WTC11 (cell line): Measurements from ENCODE around the gene PAIP2. TPM values are rescaled to one million over a fixed set of nuclear protein-coding genes. Genes with fewer than 3 reads are reported as not detected.
A peak's percentile ranks its signal among the peaks of the same experiment; 100 is the strongest.

Experiments used
- ATAC-seq: fragments of 200-7000 bp; cut with Tn5 transposase; 2 replicates; pipeline ENCODE4 v1.10.0; 2021; ENCODE audit warnings: mild to moderate bottlenecking, moderate library complexity
- CTCF ChIA-PET: fragments of 300-600 bp; sonication (Branson Sonifier 250); formaldehyde crosslinking; loops from one replicate; lab custom pipeline; 2021; ENCODE audit warnings: antibody characterized with exemption; lab: Charles Lee
- POLR2A ChIA-PET: fragments of 350-600 bp; sonication (Branson Sonifier 250); formaldehyde crosslinking; loops from one replicate; lab custom pipeline; 2021; ENCODE audit warnings: antibody characterized with exemption; lab: Charles Lee
- DNase-seq: peaks from one replicate; pipeline ENCODE4 v3.0.0; 2021; ENCODE audit warnings: low spot score
- H3K27ac Mint-ChIP-seq: 2 replicates; pipeline ENCODE4 v1.8.0; 2021; ENCODE audit warnings: mixed read lengths
- H3K27me3 Mint-ChIP-seq: 2 replicates; pipeline ENCODE4 v1.8.0; 2021; ENCODE audit warnings: low read depth, mild to moderate bottlenecking, moderate library complexity, mixed read lengths
- H3K36me3 Mint-ChIP-seq: 2 replicates; pipeline ENCODE4 v1.8.0; 2021; ENCODE audit warnings: mixed read lengths
- H3K4me1 Mint-ChIP-seq: 2 replicates; pipeline ENCODE4 v1.8.0; 2022; ENCODE audit warnings: mixed read lengths
- H3K4me3 Mint-ChIP-seq: 2 replicates; pipeline ENCODE4 v1.8.0; 2021; ENCODE audit warnings: mild to moderate bottlenecking, moderate library complexity, mixed read lengths
- H3K9me3 Mint-ChIP-seq: 2 replicates; pipeline ENCODE4 v1.8.0; 2021; ENCODE audit warnings: mixed read lengths
- JUN ChIP-seq: sonication (generic); formaldehyde crosslinking; IDR thresholded peaks from 2 replicates; pipeline ENCODE4 v1.8.0; 2023; ENCODE audit warnings: mild to moderate bottlenecking, missing genetic modification reagents
- KAT7 ChIP-seq: sonication (generic); formaldehyde crosslinking; IDR thresholded peaks from 2 replicates; pipeline ENCODE4 v1.8.1; 2023; ENCODE audit warnings: missing genetic modification reagents, mild to moderate bottlenecking, borderline replicate concordance
- MYBL2 ChIP-seq: sonication (generic); formaldehyde crosslinking; IDR thresholded peaks from 2 replicates; pipeline ENCODE4 v1.8.1; 2023; ENCODE audit warnings: mild to moderate bottlenecking, moderate library complexity, missing genetic modification reagents
- SP1 ChIP-seq: sonication (generic); formaldehyde crosslinking; conservative IDR thresholded peaks from 2 replicates; pipeline ENCODE4 v1.8.1; 2022; ENCODE audit warnings: missing genetic modification reagents
- TEAD1 ChIP-seq: sonication (generic); formaldehyde crosslinking; IDR thresholded peaks from 2 replicates; pipeline ENCODE4 v1.8.0; 2022; ENCODE audit warnings: mild to moderate bottlenecking, missing genetic modification reagents
- ZNF317 ChIP-seq: sonication (generic); formaldehyde crosslinking; IDR thresholded peaks from 2 replicates; pipeline ENCODE4 v1.8.1; 2023; ENCODE audit warnings: low read depth, mild to moderate bottlenecking, moderate library complexity, missing genetic modification reagents, borderline replicate concordance
- ZNF671 ChIP-seq: fragments of 250-450 bp; sonication (Bioruptor Pico); IDR thresholded peaks from 2 replicates; pipeline ENCODE4 v1.8.0; 2021; ENCODE audit warnings: mild to moderate bottlenecking
- total RNA-seq: library from RNA; stranded (reverse); gene quantifications from 3 replicates; pipeline ENCODE4 v1.2.3, GENCODE V29; 2021
- TF ChIP-seq, protein P1 (sequence below): sonication (generic); formaldehyde crosslinking; IDR thresholded peaks from 2 replicates; pipeline ENCODE4 v1.8.1; 2023; ENCODE audit warnings: mild to moderate bottlenecking, missing genetic modification reagents, moderate library complexity
- TF ChIP-seq, protein P2 (sequence below): sonication (generic); formaldehyde crosslinking; IDR thresholded peaks from 2 replicates; pipeline ENCODE4 v1.8.1; 2022; ENCODE audit warnings: low read depth, missing genetic modification reagents, borderline replicate concordance
- TF ChIP-seq, protein P3 (sequence below): sonication (generic); formaldehyde crosslinking; IDR thresholded peaks from 2 replicates; pipeline ENCODE4 v1.8.1; 2022; ENCODE audit warnings: mild to moderate bottlenecking, moderate library complexity, missing genetic modification reagents
- TF ChIP-seq, protein P4 (sequence below): sonication (generic); formaldehyde crosslinking; IDR thresholded peaks from 2 replicates; pipeline ENCODE4 v1.8.1; 2023; ENCODE audit warnings: mild to moderate bottlenecking, missing genetic modification reagents, moderate library complexity
- TF ChIP-seq, protein P5 (sequence below): sonication (generic); formaldehyde crosslinking; IDR thresholded peaks from 2 replicates; pipeline ENCODE4 v1.8.1; 2023; ENCODE audit warnings: mild to moderate bottlenecking, moderate library complexity, missing genetic modification reagents
- TF ChIP-seq, protein P6 (sequence below): fragments of 250-450 bp; sonication (Bioruptor Pico); IDR thresholded peaks from 2 replicates; pipeline ENCODE4 v1.9.0; 2021; ENCODE audit warnings: moderate library complexity, mild to moderate bottlenecking, inconsistent platforms, borderline replicate concordance
- TF ChIP-seq, protein P7 (sequence below): sonication (generic); formaldehyde crosslinking; IDR thresholded peaks from 2 replicates; pipeline ENCODE4 v1.8.0; 2022; ENCODE audit warnings: mild to moderate bottlenecking, missing genetic modification reagents
- TF ChIP-seq, protein P8 (sequence below): sonication (generic); formaldehyde crosslinking; conservative IDR thresholded peaks from 2 replicates; pipeline ENCODE4 v1.8.1; 2023; ENCODE audit warnings: mild to moderate bottlenecking, low read depth, missing genetic modification reagents, moderate library complexity
- TF ChIP-seq, protein P9 (sequence below): sonication (generic); formaldehyde crosslinking; IDR thresholded peaks from 2 replicates; pipeline ENCODE4 v1.8.0; 2022; ENCODE audit warnings: mild to moderate bottlenecking, missing genetic modification reagents
- TF ChIP-seq, protein P10 (sequence below): sonication (generic); formaldehyde crosslinking; IDR thresholded peaks from 2 replicates; pipeline ENCODE4 v1.8.0; 2023; ENCODE audit warnings: mild to moderate bottlenecking, missing genetic modification reagents

Gene PAIP2
- total RNA-seq, 1 experiment from 2014 or later = 126 TPM

DNA sequence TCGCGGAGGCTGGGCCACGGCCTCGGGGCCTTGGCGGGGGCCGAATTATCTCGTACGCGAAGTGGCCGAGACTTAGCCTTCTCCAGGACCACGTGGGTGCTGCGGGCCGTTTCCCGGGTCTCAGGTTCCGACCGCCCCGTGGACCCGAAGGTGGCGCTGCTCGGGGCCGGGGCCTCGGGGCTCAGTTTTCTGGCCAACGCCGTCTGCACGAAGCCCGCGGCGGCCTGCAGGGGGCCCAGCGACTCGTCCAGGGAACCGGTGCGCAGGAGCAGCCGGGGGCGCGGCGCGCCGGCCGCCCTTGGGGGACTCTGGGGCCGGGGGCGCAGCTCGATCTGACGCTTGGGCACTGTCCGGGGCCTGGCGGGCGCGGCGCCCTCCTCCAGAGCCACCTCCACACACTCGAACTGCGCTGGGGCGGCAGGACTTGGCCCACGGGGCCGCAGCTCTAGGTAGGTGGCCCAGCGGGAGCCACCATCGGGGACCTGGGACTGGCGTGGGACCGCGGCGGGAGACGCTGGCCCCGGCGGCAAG, 52.5 kb downstream of the PAIP2 start (continued):
- TF ChIP-seq, protein P1, sequence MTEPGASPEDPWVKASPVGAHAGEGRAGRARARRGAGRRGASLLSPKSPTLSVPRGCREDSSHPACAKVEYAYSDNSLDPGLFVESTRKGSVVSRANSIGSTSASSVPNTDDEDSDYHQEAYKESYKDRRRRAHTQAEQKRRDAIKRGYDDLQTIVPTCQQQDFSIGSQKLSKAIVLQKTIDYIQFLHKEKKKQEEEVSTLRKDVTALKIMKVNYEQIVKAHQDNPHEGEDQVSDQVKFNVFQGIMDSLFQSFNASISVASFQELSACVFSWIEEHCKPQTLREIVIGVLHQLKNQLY = no peak
- TF ChIP-seq, protein P2, sequence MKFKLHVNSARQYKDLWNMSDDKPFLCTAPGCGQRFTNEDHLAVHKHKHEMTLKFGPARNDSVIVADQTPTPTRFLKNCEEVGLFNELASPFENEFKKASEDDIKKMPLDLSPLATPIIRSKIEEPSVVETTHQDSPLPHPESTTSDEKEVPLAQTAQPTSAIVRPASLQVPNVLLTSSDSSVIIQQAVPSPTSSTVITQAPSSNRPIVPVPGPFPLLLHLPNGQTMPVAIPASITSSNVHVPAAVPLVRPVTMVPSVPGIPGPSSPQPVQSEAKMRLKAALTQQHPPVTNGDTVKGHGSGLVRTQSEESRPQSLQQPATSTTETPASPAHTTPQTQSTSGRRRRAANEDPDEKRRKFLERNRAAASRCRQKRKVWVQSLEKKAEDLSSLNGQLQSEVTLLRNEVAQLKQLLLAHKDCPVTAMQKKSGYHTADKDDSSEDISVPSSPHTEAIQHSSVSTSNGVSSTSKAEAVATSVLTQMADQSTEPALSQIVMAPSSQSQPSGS (CRISPR knock-in tag) = no peak
- TF ChIP-seq KAT7 (CRISPR knock-in tag) = 0 out of 2 replicates have a peak, but pooled peaks have one; percentile 91
- 0 out of 2 replicates have a peak, but pooled peaks have one; percentile 17 for TF ChIP-seq TEAD1 (CRISPR knock-in tag)
- TF ChIP-seq, protein P3, sequence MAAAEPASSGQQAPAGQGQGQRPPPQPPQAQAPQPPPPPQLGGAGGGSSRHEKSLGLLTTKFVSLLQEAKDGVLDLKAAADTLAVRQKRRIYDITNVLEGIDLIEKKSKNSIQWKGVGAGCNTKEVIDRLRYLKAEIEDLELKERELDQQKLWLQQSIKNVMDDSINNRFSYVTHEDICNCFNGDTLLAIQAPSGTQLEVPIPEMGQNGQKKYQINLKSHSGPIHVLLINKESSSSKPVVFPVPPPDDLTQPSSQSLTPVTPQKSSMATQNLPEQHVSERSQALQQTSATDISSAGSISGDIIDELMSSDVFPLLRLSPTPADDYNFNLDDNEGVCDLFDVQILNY (CRISPR knock-in tag) = 0 out of 2 replicates have a peak, but pooled peaks have one; percentile 1
- TF ChIP-seq, protein P4, sequence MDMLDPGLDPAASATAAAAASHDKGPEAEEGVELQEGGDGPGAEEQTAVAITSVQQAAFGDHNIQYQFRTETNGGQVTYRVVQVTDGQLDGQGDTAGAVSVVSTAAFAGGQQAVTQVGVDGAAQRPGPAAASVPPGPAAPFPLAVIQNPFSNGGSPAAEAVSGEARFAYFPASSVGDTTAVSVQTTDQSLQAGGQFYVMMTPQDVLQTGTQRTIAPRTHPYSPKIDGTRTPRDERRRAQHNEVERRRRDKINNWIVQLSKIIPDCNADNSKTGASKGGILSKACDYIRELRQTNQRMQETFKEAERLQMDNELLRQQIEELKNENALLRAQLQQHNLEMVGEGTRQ (CRISPR knock-in tag) = peak; percentile 59
- TF ChIP-seq, protein P5, sequence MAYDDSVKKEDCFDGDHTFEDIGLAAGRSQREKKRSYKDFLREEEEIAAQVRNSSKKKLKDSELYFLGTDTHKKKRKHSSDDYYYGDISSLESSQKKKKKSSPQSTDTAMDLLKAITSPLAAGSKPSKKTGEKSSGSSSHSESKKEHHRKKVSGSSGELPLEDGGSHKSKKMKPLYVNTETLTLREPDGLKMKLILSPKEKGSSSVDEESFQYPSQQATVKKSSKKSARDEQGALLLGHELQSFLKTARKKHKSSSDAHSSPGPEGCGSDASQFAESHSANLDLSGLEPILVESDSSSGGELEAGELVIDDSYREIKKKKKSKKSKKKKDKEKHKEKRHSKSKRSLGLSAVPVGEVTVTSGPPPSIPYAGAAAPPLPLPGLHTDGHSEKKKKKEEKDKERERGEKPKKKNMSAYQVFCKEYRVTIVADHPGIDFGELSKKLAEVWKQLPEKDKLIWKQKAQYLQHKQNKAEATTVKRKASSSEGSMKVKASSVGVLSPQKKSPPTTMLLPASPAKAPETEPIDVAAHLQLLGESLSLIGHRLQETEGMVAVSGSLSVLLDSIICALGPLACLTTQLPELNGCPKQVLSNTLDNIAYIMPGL (CRISPR knock-in tag) = peak; percentile 72; the same call in 1 of the 2 replicates
- TF ChIP-seq, protein P6, sequence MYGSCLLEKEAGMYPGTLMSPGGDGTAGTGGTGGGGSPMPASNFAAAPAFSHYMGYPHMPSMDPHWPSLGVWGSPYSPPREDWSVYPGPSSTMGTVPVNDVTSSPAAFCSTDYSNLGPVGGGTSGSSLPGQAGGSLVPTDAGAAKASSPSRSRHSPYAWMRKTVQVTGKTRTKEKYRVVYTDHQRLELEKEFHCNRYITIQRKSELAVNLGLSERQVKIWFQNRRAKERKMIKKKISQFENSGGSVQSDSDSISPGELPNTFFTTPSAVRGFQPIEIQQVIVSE (CRISPR knock-in tag) = no peak
- TF ChIP-seq JUN (CRISPR knock-in tag) = peak; percentile 42; the same call in 1 of the 2 replicates
- TF ChIP-seq, protein P7, sequence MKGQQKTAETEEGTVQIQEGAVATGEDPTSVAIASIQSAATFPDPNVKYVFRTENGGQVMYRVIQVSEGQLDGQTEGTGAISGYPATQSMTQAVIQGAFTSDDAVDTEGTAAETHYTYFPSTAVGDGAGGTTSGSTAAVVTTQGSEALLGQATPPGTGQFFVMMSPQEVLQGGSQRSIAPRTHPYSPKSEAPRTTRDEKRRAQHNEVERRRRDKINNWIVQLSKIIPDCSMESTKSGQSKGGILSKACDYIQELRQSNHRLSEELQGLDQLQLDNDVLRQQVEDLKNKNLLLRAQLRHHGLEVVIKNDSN (CRISPR knock-in tag) = peak; percentile 64

DNA sequence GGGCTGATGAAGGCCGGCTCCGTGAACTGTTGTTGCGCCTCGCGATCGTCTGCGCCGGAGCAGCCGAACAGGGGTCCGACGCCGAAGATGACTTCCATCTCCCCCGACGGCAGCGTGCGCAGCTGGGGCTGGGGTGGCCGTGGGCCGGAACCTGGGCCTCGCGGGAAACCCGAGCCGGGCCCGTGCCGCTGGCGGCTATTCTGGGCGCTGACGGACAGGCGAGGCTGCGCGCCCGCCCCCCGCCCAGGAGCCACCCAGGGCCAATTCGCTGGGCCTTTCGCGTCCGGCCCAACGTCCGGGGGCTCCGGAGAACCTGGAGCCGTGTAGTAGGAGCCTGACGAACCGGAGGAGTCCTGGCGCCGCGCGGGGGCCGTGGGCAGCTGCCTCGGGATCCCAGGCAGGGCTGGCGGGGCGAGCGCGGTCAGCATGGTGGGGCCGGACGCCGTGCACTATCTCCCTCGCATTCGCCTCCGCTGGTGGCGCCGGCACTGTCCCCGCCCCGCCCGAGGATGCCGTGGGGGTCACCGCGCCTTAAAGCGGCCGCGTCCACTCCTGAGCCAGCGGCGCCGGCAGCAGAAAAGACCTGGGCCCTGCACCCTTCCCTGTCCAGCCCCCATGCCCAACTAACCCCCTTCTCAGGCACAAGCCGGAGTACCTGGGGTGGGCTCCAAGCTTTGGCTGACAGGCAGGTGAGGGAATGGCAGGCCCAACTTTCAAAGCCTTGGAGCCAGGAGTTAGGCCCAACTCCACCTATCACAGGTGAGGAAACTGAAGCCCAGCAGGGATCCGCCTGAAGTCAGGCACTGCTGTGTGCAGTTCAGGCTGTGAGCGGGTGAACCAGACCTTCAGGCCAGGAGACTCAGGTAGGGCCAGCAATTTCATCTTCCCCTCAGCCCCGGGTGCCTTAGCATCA, 53.3 kb downstream of the PAIP2 start, which contains the start of gene PROB1:
PROB1 (minus strand) TSS at position 451 of the 913 bp plus-strand sequence; CDS start at position 428, 23 bp downstream.
- peaks cover 39% of the 10 kb centered on the region for H3K27me3 Mint-ChIP-seq
- CTCF ChIA-PET = interaction anchor here (0.6 to 5.6 kb wide), 4 partner anchors 8 to 201 kb away, joined by 3 to 31 read pairs (median 11); partner anchors contain the start of genes PAIP2 and SPATA24
- POLR2A ChIA-PET = interaction anchor here (1.8 kb wide), 1 partner anchor 9 kb away, joined by 4 read pairs; the partner anchor contains the start of gene SPATA24
- no peaks in the 10 kb centered on the region for H3K9me3 Mint-ChIP-seq
- H3K4me3 Mint-ChIP-seq = peak within 1 kb of the TSS; percentile 87
- peaks cover 28% of the 10 kb centered on the region for H3K4me1 Mint-ChIP-seq
- peaks cover 13% of the 10 kb centered on the region for H3K36me3 Mint-ChIP-seq
- H3K27ac Mint-ChIP-seq = no peak within 1 kb of the TSS
- ATAC-seq = peak; percentile 0; the same call in 1 of the 2 replicates
- no peak for DNase-seq
- no peak for TF ChIP-seq MYBL2 (CRISPR knock-in tag)
- TF ChIP-seq, protein P8, sequence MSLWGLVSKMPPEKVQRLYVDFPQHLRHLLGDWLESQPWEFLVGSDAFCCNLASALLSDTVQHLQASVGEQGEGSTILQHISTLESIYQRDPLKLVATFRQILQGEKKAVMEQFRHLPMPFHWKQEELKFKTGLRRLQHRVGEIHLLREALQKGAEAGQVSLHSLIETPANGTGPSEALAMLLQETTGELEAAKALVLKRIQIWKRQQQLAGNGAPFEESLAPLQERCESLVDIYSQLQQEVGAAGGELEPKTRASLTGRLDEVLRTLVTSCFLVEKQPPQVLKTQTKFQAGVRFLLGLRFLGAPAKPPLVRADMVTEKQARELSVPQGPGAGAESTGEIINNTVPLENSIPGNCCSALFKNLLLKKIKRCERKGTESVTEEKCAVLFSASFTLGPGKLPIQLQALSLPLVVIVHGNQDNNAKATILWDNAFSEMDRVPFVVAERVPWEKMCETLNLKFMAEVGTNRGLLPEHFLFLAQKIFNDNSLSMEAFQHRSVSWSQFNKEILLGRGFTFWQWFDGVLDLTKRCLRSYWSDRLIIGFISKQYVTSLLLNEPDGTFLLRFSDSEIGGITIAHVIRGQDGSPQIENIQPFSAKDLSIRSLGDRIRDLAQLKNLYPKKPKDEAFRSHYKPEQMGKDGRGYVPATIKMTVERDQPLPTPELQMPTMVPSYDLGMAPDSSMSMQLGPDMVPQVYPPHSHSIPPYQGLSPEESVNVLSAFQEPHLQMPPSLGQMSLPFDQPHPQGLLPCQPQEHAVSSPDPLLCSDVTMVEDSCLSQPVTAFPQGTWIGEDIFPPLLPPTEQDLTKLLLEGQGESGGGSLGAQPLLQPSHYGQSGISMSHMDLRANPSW = 0 out of 2 replicates have a peak, but pooled peaks have one; percentile 45
- TF ChIP-seq, protein P9, sequence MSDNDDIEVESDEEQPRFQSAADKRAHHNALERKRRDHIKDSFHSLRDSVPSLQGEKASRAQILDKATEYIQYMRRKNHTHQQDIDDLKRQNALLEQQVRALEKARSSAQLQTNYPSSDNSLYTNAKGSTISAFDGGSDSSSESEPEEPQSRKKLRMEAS (CRISPR knock-in tag) = peak; percentile 6; the same call in 1 of the 2 replicates
- TF ChIP-seq, protein P10, sequence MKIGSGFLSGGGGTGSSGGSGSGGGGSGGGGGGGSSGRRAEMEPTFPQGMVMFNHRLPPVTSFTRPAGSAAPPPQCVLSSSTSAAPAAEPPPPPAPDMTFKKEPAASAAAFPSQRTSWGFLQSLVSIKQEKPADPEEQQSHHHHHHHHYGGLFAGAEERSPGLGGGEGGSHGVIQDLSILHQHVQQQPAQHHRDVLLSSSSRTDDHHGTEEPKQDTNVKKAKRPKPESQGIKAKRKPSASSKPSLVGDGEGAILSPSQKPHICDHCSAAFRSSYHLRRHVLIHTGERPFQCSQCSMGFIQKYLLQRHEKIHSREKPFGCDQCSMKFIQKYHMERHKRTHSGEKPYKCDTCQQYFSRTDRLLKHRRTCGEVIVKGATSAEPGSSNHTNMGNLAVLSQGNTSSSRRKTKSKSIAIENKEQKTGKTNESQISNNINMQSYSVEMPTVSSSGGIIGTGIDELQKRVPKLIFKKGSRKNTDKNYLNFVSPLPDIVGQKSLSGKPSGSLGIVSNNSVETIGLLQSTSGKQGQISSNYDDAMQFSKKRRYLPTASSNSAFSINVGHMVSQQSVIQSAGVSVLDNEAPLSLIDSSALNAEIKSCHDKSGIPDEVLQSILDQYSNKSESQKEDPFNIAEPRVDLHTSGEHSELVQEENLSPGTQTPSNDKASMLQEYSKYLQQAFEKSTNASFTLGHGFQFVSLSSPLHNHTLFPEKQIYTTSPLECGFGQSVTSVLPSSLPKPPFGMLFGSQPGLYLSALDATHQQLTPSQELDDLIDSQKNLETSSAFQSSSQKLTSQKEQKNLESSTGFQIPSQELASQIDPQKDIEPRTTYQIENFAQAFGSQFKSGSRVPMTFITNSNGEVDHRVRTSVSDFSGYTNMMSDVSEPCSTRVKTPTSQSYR = no peak
- TF ChIP-seq, protein P3 (CRISPR knock-in tag) = 0 out of 2 replicates have a peak, but pooled peaks have one; percentile 2
- 0 out of 2 replicates have a peak, but pooled peaks have one; percentile 16 for TF ChIP-seq ZNF317 (CRISPR knock-in tag)
- no peak for TF ChIP-seq ZNF671 (CRISPR knock-in tag)
- TF ChIP-seq SP1 (CRISPR knock-in tag) = peak; percentile 28; the same call in 1 of the 2 replicates
